KMS-11 (cell line): ENCODE data around the gene DMD.

Experiments
- H2AFZ ChIP-seq: fragments of 200-600 bp; sonication (generic); 2 replicates; pipeline ENCODE4 v1.6.1; 2016; ENCODE audit warnings: antibody characterized with exemption, mixed run types, low read depth
- H3K27ac ChIP-seq: fragments of 200-600 bp; sonication (generic); 2 replicates; pipeline ENCODE4 v1.6.1; 2016; ENCODE audit warnings: mild to moderate bottlenecking, mixed run types
- H3K27me3 ChIP-seq: fragments of 200-600 bp; sonication (generic); 2 replicates; pipeline ENCODE4 v1.6.1; 2017; ENCODE audit warnings: mild to moderate bottlenecking, low read depth, mixed run types, moderate library complexity; ENCODE audit not compliant: insufficient read depth
- H3K36me3 ChIP-seq: fragments of 200-600 bp; sonication (generic); 2 replicates; pipeline ENCODE4 v1.6.1; 2017; ENCODE audit warnings: mild to moderate bottlenecking, mixed run types; ENCODE audit not compliant: insufficient read depth
- H3K4me1 ChIP-seq: fragments of 200-600 bp; sonication (generic); 2 replicates; pipeline ENCODE4 v1.6.1; 2016; ENCODE audit warnings: mild to moderate bottlenecking, low read depth, mixed run types; ENCODE audit not compliant: poor library complexity, severe bottlenecking
- H3K4me2 ChIP-seq: fragments of 200-600 bp; sonication (generic); 2 replicates; pipeline ENCODE4 v1.7.0; 2016; ENCODE audit warnings: mild to moderate bottlenecking, mixed run types
- H3K4me3 ChIP-seq: fragments of 200-600 bp; sonication (generic); IDR thresholded peaks from 2 replicates; pipeline ENCODE4 v1.6.1; 2017; ENCODE audit warnings: low read depth, low read length, mixed read lengths; ENCODE audit not compliant: insufficient read depth
- H3K79me2 ChIP-seq: fragments of 200-600 bp; sonication (generic); 2 replicates; pipeline ENCODE4 v1.6.1; 2016; ENCODE audit warnings: low read depth, mixed run types; ENCODE audit not compliant: insufficient read depth
- H3K9ac ChIP-seq: fragments of 200-600 bp; sonication (generic); 2 replicates; pipeline ENCODE4 v1.6.1; 2016; ENCODE audit warnings: mild to moderate bottlenecking, mixed run types
- H4K20me1 ChIP-seq: fragments of 200-600 bp; sonication (generic); 2 replicates; pipeline ENCODE4 v1.6.1; 2016; ENCODE audit warnings: mild to moderate bottlenecking, mixed run types; ENCODE audit not compliant: insufficient read depth
- CTCF ChIP-seq: fragments of 200-600 bp; sonication (generic); conservative IDR thresholded peaks from 2 replicates; pipeline ENCODE4 v1.6.1; 2017; ENCODE audit warnings: low read depth, mild to moderate bottlenecking, antibody characterized with exemption, low read length, moderate library complexity, mixed read lengths

DMD gene

GRCh38 chrX:31237189-31237588, 1974.2 kb downstream of the DMD start:
- Histone ChIP-seq H3K4me3 (no peak overlapping the region), H3K4me2 (no peak overlapping the region), H3K79me2 (no peaks in the 10 kb centered on the region), H3K36me3 (no peaks in the 10 kb centered on the region), H3K4me1 (no peaks in the 10 kb centered on the region), H4K20me1 (no peaks in the 10 kb centered on the region), H2AFZ (no peak overlapping the region), H3K27ac (no peak overlapping the region), H3K9ac (no peak overlapping the region), H3K27me3 (no peaks in the 10 kb centered on the region)
- TF ChIP-seq CTCF = no peak

GRCh38 chrX:31236231-31236630, 1975.1 kb downstream of the DMD start:
- Histone ChIP-seq H3K4me2 (no peak overlapping the region), H3K27ac (no peak overlapping the region)

GRCh38 chrX:31233941-31234496, 1977.3 kb downstream of the DMD start:
- no peak overlapping the region for H3K4me2 ChIP-seq
- H2AFZ ChIP-seq = no peak overlapping the region
- H3K27ac ChIP-seq = no peak overlapping the region
- H3K9ac ChIP-seq = no peak overlapping the region
- no peak for TF ChIP-seq CTCF
- H4K20me1 ChIP-seq = no peaks in the 10 kb centered on the region
- H3K4me3 ChIP-seq = no peak overlapping the region
- no peaks in the 10 kb centered on the region for H3K27me3 ChIP-seq
- no peaks in the 10 kb centered on the region for H3K36me3 ChIP-seq
- H3K4me1 ChIP-seq = no peaks in the 10 kb centered on the region
- no peaks in the 10 kb centered on the region for H3K79me2 ChIP-seq

More at GRCh38 chrX:31236231-31236630, 1975.1 kb downstream of the DMD start:
- TF ChIP-seq CTCF = no peak
- no peaks in the 10 kb centered on the region for H3K79me2 ChIP-seq
- H3K9ac ChIP-seq = no peak overlapping the region
- H4K20me1 ChIP-seq = no peaks in the 10 kb centered on the region
- H3K4me1 ChIP-seq = no peaks in the 10 kb centered on the region
- H3K4me3 ChIP-seq = no peak overlapping the region
- H2AFZ ChIP-seq = no peak overlapping the region
- H3K36me3 ChIP-seq = no peaks in the 10 kb centered on the region
- H3K27me3 ChIP-seq = no peaks in the 10 kb centered on the region

GRCh38 chrX:31232506-31232905, 1978.8 kb downstream of the DMD start:
- Histone ChIP-seq H3K4me3 (no peak overlapping the region), H3K79me2 (no peaks in the 10 kb centered on the region)
- no peak for TF ChIP-seq CTCF

More at GRCh38 chrX:31232506-31232905, 1978.8 kb downstream of the DMD start:
- Histone ChIP-seq H4K20me1 (no peaks in the 10 kb centered on the region), H3K4me1 (no peaks in the 10 kb centered on the region), H3K36me3 (no peaks in the 10 kb centered on the region), H2AFZ (no peak overlapping the region), H3K9ac (no peak overlapping the region), H3K27ac (no peak overlapping the region), H3K27me3 (no peaks in the 10 kb centered on the region), H3K4me2 (no peak overlapping the region)
